ENCODE data around the gene STAB2. TPM values are rescaled to one million over a fixed set of nuclear protein-coding genes. Genes with fewer than 3 reads are reported as not detected.
"Not testable (repeated sequence)": the region's sequence is repeated elsewhere in the genome, so short reads cannot be mapped to it uniquely, and the experiment has no call there.

The STAB2 gene
- total RNA-seq, 1 donor from 2014 or later = 7.8 TPM

DNA sequence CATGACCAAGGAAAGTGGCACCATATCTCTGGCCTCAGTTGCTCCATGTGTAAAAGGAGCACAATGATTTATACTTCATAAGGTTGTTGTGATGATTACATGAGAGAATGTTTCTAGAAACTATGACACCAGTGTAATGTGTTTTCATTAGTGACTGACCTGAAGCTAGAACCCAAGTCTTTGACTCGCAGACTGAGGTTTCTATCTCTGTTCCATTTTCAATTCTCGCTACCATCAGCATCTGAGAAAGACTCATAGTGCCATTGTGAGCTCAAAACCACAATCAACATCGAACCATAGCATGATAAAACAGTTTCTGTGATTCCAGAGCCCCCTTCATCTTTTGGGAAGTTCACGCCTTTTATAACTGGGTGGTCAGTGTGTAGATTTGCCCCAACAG, 53.8 kb downstream of the STAB2 start:
- Histone ChIP-seq H3K4me1 (ENCODE audit: control insufficient read depth in 3 of 3, insufficient read depth in 3 of 3, low read length in 3 of 3) (no peaks in the 10 kb centered on the region), H3K9me3 (ENCODE audit: control insufficient read depth in 3 of 3, low read length in 3 of 3) (no peaks in the 10 kb centered on the region), H3K9ac (ENCODE audit: low read depth in 1 of 3, low read length in 3 of 3) (no peak overlapping the region), H3K36me3 (ENCODE audit: control insufficient read depth in 3 of 3, insufficient read depth in 3 of 3, low read length in 3 of 3) (no peaks in the 10 kb centered on the region), H3K27me3 (ENCODE audit: control insufficient read depth in 3 of 3, insufficient read depth in 3 of 3, low read length in 3 of 3) (peaks cover 0 to 4% (median 0%) of the 10 kb centered on the region in 3 donors), H3K4me3 (ENCODE audit: low read length in 3 of 3) (no peak overlapping the region), H3K27ac (ENCODE audit: low read depth, low read length) (no peak overlapping the region)

GRCh38 chr12:103642240-103642864, 55.3 kb downstream of the STAB2 start:
- Histone ChIP-seq H3K9me3 (ENCODE audit: control insufficient read depth in 3 of 3, low read length in 3 of 3) (no peaks in the 10 kb centered on the region), H3K36me3 (ENCODE audit: control insufficient read depth in 3 of 3, insufficient read depth in 3 of 3, low read length in 3 of 3) (no peaks in the 10 kb centered on the region), H3K9ac (ENCODE audit: low read depth in 1 of 3, low read length in 3 of 3) (no peak overlapping the region), H3K4me3 (ENCODE audit: low read length in 3 of 3) (no peak overlapping the region), H3K4me1 (ENCODE audit: control insufficient read depth in 3 of 3, insufficient read depth in 3 of 3, low read length in 3 of 3) (no peaks in the 10 kb centered on the region), H3K27me3 (ENCODE audit: control insufficient read depth in 3 of 3, insufficient read depth in 3 of 3, low read length in 3 of 3) (peaks cover 0 to 4% (median 0%) of the 10 kb centered on the region in 3 donors), H3K27ac (ENCODE audit: low read depth, low read length) (no peak overlapping the region)

- H3K9ac ChIP-seq (ENCODE audit: low read depth in 1 of 3, low read length in 3 of 3) = no peak overlapping the region
- no peaks in the 10 kb centered on the region for H3K27me3 ChIP-seq (ENCODE audit: control insufficient read depth in 3 of 3, insufficient read depth in 3 of 3, low read length in 3 of 3)
- no peak overlapping the region for H3K4me3 ChIP-seq (ENCODE audit: low read length in 3 of 3)
Observed at GRCh38 chr12:103645202-103645601, 58.1 kb downstream of the STAB2 start.

DNA sequence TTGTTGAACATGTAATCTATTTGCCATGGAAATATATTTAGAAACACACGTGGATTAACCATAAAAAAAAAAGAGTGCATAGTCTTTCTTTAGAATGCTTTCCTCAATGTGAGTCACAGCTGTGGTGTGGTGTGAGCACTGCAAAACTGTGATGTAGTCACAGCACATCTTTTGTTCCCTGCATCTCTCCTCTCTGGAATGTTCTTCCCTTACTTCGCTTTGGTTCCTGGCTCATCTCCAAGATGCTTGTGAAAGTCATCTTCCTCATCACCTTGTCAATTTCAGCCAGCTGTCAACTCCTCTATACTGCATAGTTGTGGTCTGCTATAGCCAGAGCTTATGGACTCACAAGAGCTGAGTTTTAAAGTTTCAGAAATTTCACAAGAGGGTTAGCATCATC, 60.2 kb downstream of the STAB2 start:
- no peaks in the 10 kb centered on the region for H3K4me1 ChIP-seq (ENCODE audit: control insufficient read depth in 3 of 3, insufficient read depth in 3 of 3, low read length in 3 of 3)
- no peaks in the 10 kb centered on the region for H3K27me3 ChIP-seq (ENCODE audit: control insufficient read depth in 3 of 3, insufficient read depth in 3 of 3, low read length in 3 of 3)
- H3K27ac ChIP-seq (ENCODE audit: low read depth, low read length) = no peak overlapping the region
- H3K4me3 ChIP-seq (ENCODE audit: low read length in 3 of 3) = no peak overlapping the region
- H3K9me3 ChIP-seq (ENCODE audit: control insufficient read depth in 3 of 3, low read length in 3 of 3) = no peaks in the 10 kb centered on the region
- H3K9ac ChIP-seq (ENCODE audit: low read depth in 1 of 3, low read length in 3 of 3) = no peak overlapping the region
- H3K36me3 ChIP-seq (ENCODE audit: control insufficient read depth in 3 of 3, insufficient read depth in 3 of 3, low read length in 3 of 3) = no peaks in the 10 kb centered on the region

More at GRCh38 chr12:103645202-103645601, 58.1 kb downstream of the STAB2 start:
- Histone ChIP-seq H3K27ac (ENCODE audit: low read depth, low read length) (no peak overlapping the region), H3K9me3 (ENCODE audit: control insufficient read depth in 3 of 3, low read length in 3 of 3) (no peaks in the 10 kb centered on the region), H3K4me1 (ENCODE audit: control insufficient read depth in 3 of 3, insufficient read depth in 3 of 3, low read length in 3 of 3) (no peaks in the 10 kb centered on the region), H3K36me3 (ENCODE audit: control insufficient read depth in 3 of 3, insufficient read depth in 3 of 3, low read length in 3 of 3) (no peaks in the 10 kb centered on the region)

GRCh38 chr12:103652808-103653207, 65.7 kb downstream of the STAB2 start:
- no peaks in the 10 kb centered on the region for H3K36me3 ChIP-seq (ENCODE audit: control insufficient read depth in 3 of 3, insufficient read depth in 3 of 3, low read length in 3 of 3)
- no peak overlapping the region for H3K9ac ChIP-seq (ENCODE audit: low read depth in 1 of 3, low read length in 3 of 3)
- no peaks in the 10 kb centered on the region for H3K4me1 ChIP-seq (ENCODE audit: control insufficient read depth in 3 of 3, insufficient read depth in 3 of 3, low read length in 3 of 3)
- no peaks in the 10 kb centered on the region for H3K9me3 ChIP-seq (ENCODE audit: control insufficient read depth in 3 of 3, low read length in 3 of 3)
- no peak overlapping the region for H3K27ac ChIP-seq (ENCODE audit: low read depth, low read length)
- no peak overlapping the region for H3K4me3 ChIP-seq (ENCODE audit: low read length in 3 of 3)
- no peaks in the 10 kb centered on the region for H3K27me3 ChIP-seq (ENCODE audit: control insufficient read depth in 3 of 3, insufficient read depth in 3 of 3, low read length in 3 of 3)

GRCh38 chr12:103653568-103654173, 66.6 kb downstream of the STAB2 start:
- H3K36me3 ChIP-seq (ENCODE audit: control insufficient read depth in 3 of 3, insufficient read depth in 3 of 3, low read length in 3 of 3); H3K9ac ChIP-seq (ENCODE audit: low read depth in 1 of 3, low read length in 3 of 3); H3K27me3 ChIP-seq (ENCODE audit: control insufficient read depth in 3 of 3, insufficient read depth in 3 of 3, low read length in 3 of 3); H3K4me1 ChIP-seq (ENCODE audit: control insufficient read depth in 3 of 3, insufficient read depth in 3 of 3, low read length in 3 of 3); H3K9me3 ChIP-seq (ENCODE audit: control insufficient read depth in 3 of 3, low read length in 3 of 3); H3K27ac ChIP-seq (ENCODE audit: low read depth, low read length); H3K4me3 ChIP-seq (ENCODE audit: low read length in 3 of 3): not testable (repeated sequence)

GRCh38 chr12:103654816-103655215, 67.7 kb downstream of the STAB2 start:
- Histone ChIP-seq H3K4me1 (ENCODE audit: control insufficient read depth in 3 of 3, insufficient read depth in 3 of 3, low read length in 3 of 3) (no peaks in the 10 kb centered on the region), H3K27ac (ENCODE audit: low read depth, low read length) (no peak overlapping the region), H3K36me3 (ENCODE audit: control insufficient read depth in 3 of 3, insufficient read depth in 3 of 3, low read length in 3 of 3) (no peaks in the 10 kb centered on the region), H3K27me3 (ENCODE audit: control insufficient read depth in 3 of 3, insufficient read depth in 3 of 3, low read length in 3 of 3) (no peaks in the 10 kb centered on the region), H3K9me3 (ENCODE audit: control insufficient read depth in 3 of 3, low read length in 3 of 3) (no peaks in the 10 kb centered on the region), H3K9ac (ENCODE audit: low read depth in 1 of 3, low read length in 3 of 3) (no peak overlapping the region), H3K4me3 (ENCODE audit: low read length in 3 of 3) (no peak overlapping the region)

- no peaks in the 10 kb centered on the region for H3K9me3 ChIP-seq (ENCODE audit: control insufficient read depth in 3 of 3, low read length in 3 of 3)
- H3K27ac ChIP-seq (ENCODE audit: low read depth, low read length) = no peak overlapping the region
Observed at GRCh38 chr12:103656291-103656690, 69.2 kb downstream of the STAB2 start.

DNA sequence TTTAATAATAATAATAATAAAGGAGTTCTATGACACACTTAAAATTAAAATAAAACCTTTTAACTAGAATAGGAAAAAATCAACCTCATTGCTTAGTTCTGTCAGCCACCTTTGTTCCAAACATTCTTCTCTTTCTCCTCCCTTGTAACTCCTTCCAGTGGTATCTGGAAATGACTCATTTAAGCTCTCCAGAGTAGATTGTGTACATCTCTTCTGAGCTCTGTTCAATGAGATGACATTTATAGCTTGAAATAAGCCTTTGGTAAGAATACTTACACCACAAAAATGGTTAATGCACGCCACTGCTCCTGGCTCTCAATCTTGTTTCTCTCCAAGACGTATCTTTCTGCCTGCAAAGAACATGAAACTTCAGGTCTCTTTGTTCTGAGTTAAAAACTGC, 70.3 kb downstream of the STAB2 start:
- H3K27ac ChIP-seq (ENCODE audit: low read depth, low read length) = no peak overlapping the region
- H3K4me1 ChIP-seq (ENCODE audit: control insufficient read depth in 3 of 3, insufficient read depth in 3 of 3, low read length in 3 of 3) = no peaks in the 10 kb centered on the region
- H3K4me3 ChIP-seq (ENCODE audit: low read length in 3 of 3) = no peak overlapping the region
- H3K9me3 ChIP-seq (ENCODE audit: control insufficient read depth in 3 of 3, low read length in 3 of 3) = no peaks in the 10 kb centered on the region
- H3K36me3 ChIP-seq (ENCODE audit: control insufficient read depth in 3 of 3, insufficient read depth in 3 of 3, low read length in 3 of 3) = no peaks in the 10 kb centered on the region
- no peak overlapping the region for H3K9ac ChIP-seq (ENCODE audit: low read depth in 1 of 3, low read length in 3 of 3)
- no peaks in the 10 kb centered on the region for H3K27me3 ChIP-seq (ENCODE audit: control insufficient read depth in 3 of 3, insufficient read depth in 3 of 3, low read length in 3 of 3)

More at GRCh38 chr12:103656291-103656690, 69.2 kb downstream of the STAB2 start:
- no peaks in the 10 kb centered on the region for H3K4me1 ChIP-seq (ENCODE audit: control insufficient read depth in 3 of 3, insufficient read depth in 3 of 3, low read length in 3 of 3)
- H3K36me3 ChIP-seq (ENCODE audit: control insufficient read depth in 3 of 3, insufficient read depth in 3 of 3, low read length in 3 of 3) = no peaks in the 10 kb centered on the region
- no peaks in the 10 kb centered on the region for H3K27me3 ChIP-seq (ENCODE audit: control insufficient read depth in 3 of 3, insufficient read depth in 3 of 3, low read length in 3 of 3)
- H3K9ac ChIP-seq (ENCODE audit: low read depth in 1 of 3, low read length in 3 of 3) = no peak overlapping the region
- H3K4me3 ChIP-seq (ENCODE audit: low read length in 3 of 3) = no peak overlapping the region

- no peaks in the 10 kb centered on the region for H3K36me3 ChIP-seq (ENCODE audit: control insufficient read depth in 3 of 3, insufficient read depth in 3 of 3, low read length in 3 of 3)
- H3K27ac ChIP-seq (ENCODE audit: low read depth, low read length) = no peak overlapping the region
- no peak overlapping the region for H3K9ac ChIP-seq (ENCODE audit: low read depth in 1 of 3, low read length in 3 of 3)
- H3K9me3 ChIP-seq (ENCODE audit: control insufficient read depth in 3 of 3, low read length in 3 of 3) = no peaks in the 10 kb centered on the region
- no peaks in the 10 kb centered on the region for H3K4me1 ChIP-seq (ENCODE audit: control insufficient read depth in 3 of 3, insufficient read depth in 3 of 3, low read length in 3 of 3)
- no peak overlapping the region for H3K4me3 ChIP-seq (ENCODE audit: low read length in 3 of 3)
- no peaks in the 10 kb centered on the region for H3K27me3 ChIP-seq (ENCODE audit: control insufficient read depth in 3 of 3, insufficient read depth in 3 of 3, low read length in 3 of 3)
Observed at GRCh38 chr12:103664626-103665025, 77.6 kb downstream of the STAB2 start.

Measured in skeletal muscle tissue (tissue), 4 donors.